Left ventricle myocardium superior (tissue), 1 donor: ENCODE data around the gene SPRY4. TPM values are rescaled to one million over a fixed set of nuclear protein-coding genes. Genes with fewer than 3 reads are reported as not detected.
"Not testable (repeated sequence)": the region's sequence is repeated elsewhere in the genome, so short reads cannot be mapped to it uniquely, and the experiment has no call there.

ENCODE experiments used
- ATAC-seq: fragments of 200-7000 bp; cut with Tn5 transposase; one replicate; pipeline ENCODE4 v1.9.1; 2020; ENCODE audit warnings: mild to moderate bottlenecking, moderate library complexity
- DNase-seq: peaks from one replicate; pipeline ENCODE4 v3.0.0-alpha.2; 2020
- intact Hi-C: fragments of 100-400 bp; cut with micrococcal nuclease; formaldehyde crosslinking; loops from one replicate; pipeline ENCODE4 v1.11.0; 2022
- total RNA-seq: library from RNA; stranded (reverse); fragmentation: NEBNext Ultra II Directional; extraction: Animal tissue kit (Norgen Biotek cat#: 25700); gene quantifications from one replicate; pipeline ENCODE4 v1.2.1, GENCODE V29; 2021
- donor health status: DM: no; HTN: yes; CAD: no; lungs with severe emphysema.

The SPRY4 gene
- total RNA-seq, 1 donor from 2014 or later = 8.3 TPM

DNA sequence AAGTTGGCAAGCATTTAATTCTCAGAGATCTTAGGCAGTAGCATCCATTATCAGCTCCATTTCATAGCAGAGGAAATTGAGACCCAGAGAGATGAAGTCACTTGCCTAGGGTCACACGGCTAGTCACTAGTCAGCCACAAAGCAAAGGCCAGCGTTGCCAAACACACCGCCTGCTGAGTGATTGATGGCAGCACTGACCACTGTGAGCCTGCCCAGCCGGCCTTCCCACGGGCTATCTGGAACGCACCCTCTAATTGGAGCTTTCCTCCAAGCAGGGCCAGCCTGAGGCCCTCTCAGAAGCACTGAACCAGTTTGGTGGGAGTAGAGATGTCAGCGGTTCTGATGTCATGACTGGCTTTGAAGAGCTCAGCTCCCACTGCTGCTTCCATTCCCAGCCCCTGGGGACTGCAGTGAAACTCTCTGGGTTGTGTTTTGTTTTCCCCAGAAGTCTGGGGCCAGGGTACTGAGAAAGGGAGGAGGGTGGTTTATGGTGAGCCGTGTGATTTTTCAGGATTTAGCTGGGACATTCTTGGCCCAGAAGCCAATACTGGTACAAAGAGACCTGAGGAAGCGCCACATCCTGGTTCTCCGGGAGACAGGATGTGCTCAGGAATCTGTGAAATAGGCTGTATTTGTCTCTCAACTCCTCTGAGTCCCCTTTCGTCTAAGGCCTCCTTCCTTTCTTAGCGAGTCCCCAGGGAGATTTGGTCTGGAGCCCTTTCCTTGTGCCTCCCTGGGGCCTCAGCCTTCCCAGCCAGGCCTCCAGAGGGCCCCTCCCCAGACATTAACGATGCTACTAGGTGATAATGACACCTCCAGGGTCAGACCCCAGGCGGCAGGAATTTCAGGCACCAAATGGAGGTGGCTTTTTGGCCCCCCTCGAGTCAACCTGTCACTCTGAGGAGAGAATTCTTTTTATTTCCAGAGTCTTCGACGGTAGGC is 44.5 kb downstream of the SPRY4 start:
- intact Hi-C loops = no loop called here
- DNase-seq (peak; percentile 79), ATAC-seq (peak; percentile 88)

GRCh38 chr5:142278627-142279026 is 46.2 kb downstream of the SPRY4 start:
- DNase-seq = no peak
- intact Hi-C loops = no loop called here
- no peak for ATAC-seq

DNA sequence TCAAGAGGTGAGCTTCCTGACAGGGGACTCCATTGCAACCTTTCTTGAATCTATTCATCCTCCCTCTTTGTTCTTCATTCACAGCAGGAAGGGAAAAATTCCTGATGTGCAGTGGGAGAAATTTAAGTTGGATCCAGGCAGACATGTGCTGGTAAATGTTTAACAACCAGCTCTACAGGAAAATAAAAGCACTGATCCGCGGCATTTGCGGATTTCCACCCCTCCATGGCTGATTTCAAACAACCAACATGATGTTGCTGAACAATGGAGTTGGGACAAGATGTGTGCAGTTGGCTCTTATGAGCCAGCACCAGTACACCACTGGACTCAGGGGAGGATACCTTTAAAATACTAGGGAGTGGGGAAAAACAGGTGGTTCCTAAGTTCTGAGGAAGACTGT is 47.0 kb downstream of the SPRY4 start:
- ATAC-seq = no peak
- no peak for DNase-seq
- intact Hi-C loops = no loop called here

GRCh38 chr5:142276517-142276916 is 48.3 kb downstream of the SPRY4 start:
- ATAC-seq (no peak), DNase-seq (no peak)
- intact Hi-C loops = no loop called here

DNA sequence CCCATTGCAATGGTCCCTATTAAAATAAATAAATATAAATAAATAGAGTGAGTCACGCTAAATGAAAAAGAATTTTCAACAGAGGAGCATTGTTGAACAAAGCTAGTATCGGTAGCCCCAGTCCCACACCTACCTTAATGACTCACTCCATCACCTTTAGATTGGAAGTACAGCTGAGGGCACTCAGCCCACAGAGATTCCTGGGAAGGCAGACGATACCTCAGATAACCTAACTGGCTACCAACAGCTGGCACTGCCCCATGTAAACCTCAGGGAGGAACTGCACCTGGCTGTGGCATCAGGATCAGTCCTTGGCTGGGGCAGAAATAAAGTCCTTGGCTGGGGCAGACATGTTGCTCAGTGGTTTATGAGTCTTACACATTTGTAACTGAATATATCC is 49.3 kb downstream of the SPRY4 start:
- ATAC-seq (no peak), DNase-seq (no peak)
- intact Hi-C loops = no loop called here

DNA sequence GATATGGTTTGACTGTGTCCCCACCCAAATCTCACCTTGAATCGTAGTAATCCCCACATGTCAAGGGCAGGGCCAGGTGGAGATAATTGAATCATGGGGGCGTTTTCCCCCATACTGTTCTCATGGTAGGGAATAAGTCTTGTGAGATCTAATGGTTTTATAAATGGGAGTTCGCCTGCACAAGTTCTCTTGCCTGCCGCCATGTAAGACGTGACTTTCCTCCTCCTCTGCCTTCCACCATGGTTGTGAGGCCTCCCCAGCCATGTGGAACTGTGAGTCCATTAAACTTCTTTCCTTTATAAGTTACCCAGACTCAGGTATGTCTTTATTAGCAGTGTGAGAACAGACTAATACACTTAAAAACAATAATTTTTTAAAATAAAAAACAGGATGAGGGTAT is 52.2 kb downstream of the SPRY4 start:
- intact Hi-C loops, ATAC-seq: not testable (repeated sequence)

DNA sequence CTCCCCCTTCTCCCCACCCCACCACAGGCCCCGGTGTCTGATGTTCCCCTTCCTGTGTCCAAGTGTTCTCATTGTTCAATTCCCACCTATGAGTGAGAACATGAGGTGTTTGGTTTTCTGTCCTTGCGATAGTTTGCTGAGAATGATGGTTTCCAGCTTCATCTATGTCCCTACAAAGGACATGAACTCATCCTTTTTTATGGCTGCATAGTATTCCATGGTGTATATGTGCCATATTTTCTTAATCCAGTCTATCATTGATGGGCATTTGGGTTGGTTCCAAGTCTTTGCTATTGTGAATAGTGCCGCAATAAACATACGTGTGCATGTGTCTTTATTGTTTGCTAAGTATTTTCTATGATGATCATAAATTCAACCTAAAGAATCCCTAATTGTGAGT is 60.7 kb downstream of the SPRY4 start:
- DNase-seq, intact Hi-C loops, ATAC-seq: not testable (repeated sequence)

More for the DNA sequence above, 52.2 kb downstream of the SPRY4 start:
- not testable (repeated sequence) for DNase-seq

GRCh38 chr5:142263346-142263745 is 61.5 kb downstream of the SPRY4 start:
- ATAC-seq = no peak
- intact Hi-C loops = no loop called here
- DNase-seq = no peak

- ATAC-seq (no peak), DNase-seq (no peak)
- intact Hi-C loops = no loop called here
Observed at GRCh38 chr5:142262683-142263082, 62.1 kb downstream of the SPRY4 start.

Other genes with a start within 250 kb of the SPRY4 start
- 54.3 TPM for gene NDFIP1, start 216.2 kb downstream of the SPRY4 start, total RNA-seq